ENCODE data around the gene CCDC187.
A peak's percentile ranks its signal among the peaks of the same experiment; 100 is the strongest.

CCDC187 gene

DNA sequence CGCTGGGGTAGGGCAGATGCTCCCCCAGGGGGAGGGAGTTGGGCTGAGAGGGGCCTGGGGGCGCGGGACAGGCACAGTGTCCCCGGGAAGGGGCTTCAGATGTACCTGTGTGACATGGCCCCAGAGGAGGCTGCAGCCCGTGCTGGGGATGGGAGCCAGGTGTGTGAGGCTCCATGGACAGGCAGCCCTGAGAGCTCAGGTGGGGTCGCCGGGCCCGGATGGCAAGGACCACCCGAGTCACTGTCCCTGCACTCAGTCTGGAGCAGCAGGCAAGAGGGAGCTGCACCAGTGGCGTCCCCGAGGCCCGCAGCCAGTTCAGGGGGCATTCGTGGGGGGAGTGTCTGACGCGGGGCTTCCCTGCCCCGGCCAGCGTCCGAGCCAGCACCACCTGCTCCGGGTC is 18.9 kb downstream of the CCDC187 start:
- TF ChIP-seq CTCF (conservative IDR thresholded peaks at IDR 0.05; ENCODE audit: low read depth, low read length) = no peak
- peaks cover 93% of the 10 kb centered on the region for H3K27me3 ChIP-seq (ENCODE audit: insufficient read depth, low read depth)

DNA sequence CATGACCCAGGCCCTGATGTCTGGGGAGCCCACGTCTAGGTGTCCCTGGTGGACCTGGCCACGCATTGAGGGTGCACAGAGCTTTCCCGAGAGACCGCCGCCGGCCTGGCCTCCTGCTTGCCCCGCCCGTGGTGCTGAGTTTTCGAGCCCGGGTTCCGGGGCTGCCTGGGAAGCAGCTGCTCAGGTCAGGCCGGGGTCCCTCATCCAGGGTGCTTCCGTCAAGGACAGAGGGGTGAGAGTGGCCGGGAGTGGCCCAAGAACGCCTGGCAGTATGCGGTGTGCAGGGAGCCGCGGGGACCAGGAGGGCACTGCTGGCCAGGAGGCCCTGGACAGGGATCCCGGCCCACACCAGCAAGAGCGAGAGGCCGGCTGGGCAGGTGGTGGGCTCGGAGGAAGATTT is 19.6 kb downstream of the CCDC187 start:
- H3K9ac ChIP-seq = no peak overlapping the region
- H3K79me2 ChIP-seq (ENCODE audit: insufficient read depth, low read depth) = no peaks in the 10 kb centered on the region
- H2AFZ ChIP-seq (ENCODE audit: low read depth) = no peak overlapping the region
- H3K27me3 ChIP-seq (ENCODE audit: insufficient read depth, low read depth) = peaks cover 93% of the 10 kb centered on the region
- TF ChIP-seq CTCF (conservative IDR thresholded peaks at IDR 0.05; ENCODE audit: low read depth, low read length) = no peak; the same call in 1 of the 2 replicates
- no peak overlapping the region for H3K4me3 ChIP-seq (IDR thresholded peaks at IDR 0.05; ENCODE audit: insufficient read depth, low read depth, low read length)
- H4K20me1 ChIP-seq (ENCODE audit: insufficient read depth) = no peaks in the 10 kb centered on the region
- no peak overlapping the region for H3K4me2 ChIP-seq
- H3K36me3 ChIP-seq (ENCODE audit: insufficient read depth) = no peaks in the 10 kb centered on the region
- peaks cover 15% of the 10 kb centered on the region for H3K4me1 ChIP-seq (ENCODE audit: low read depth, poor library complexity, severe bottlenecking)
- no peak overlapping the region for H3K27ac ChIP-seq

More for the DNA sequence above, 18.9 kb downstream of the CCDC187 start:
- H3K27ac ChIP-seq = no peak overlapping the region
- H2AFZ ChIP-seq (ENCODE audit: low read depth) = no peak overlapping the region
- no peak overlapping the region for H3K9ac ChIP-seq
- no peak overlapping the region for H3K4me3 ChIP-seq (IDR thresholded peaks at IDR 0.05; ENCODE audit: insufficient read depth, low read depth, low read length)
- H4K20me1 ChIP-seq (ENCODE audit: insufficient read depth) = no peaks in the 10 kb centered on the region
- H3K4me2 ChIP-seq = no peak overlapping the region
- H3K79me2 ChIP-seq (ENCODE audit: insufficient read depth, low read depth) = no peaks in the 10 kb centered on the region
- no peaks in the 10 kb centered on the region for H3K36me3 ChIP-seq (ENCODE audit: insufficient read depth)
- peaks cover 15% of the 10 kb centered on the region for H3K4me1 ChIP-seq (ENCODE audit: low read depth, poor library complexity, severe bottlenecking)

DNA sequence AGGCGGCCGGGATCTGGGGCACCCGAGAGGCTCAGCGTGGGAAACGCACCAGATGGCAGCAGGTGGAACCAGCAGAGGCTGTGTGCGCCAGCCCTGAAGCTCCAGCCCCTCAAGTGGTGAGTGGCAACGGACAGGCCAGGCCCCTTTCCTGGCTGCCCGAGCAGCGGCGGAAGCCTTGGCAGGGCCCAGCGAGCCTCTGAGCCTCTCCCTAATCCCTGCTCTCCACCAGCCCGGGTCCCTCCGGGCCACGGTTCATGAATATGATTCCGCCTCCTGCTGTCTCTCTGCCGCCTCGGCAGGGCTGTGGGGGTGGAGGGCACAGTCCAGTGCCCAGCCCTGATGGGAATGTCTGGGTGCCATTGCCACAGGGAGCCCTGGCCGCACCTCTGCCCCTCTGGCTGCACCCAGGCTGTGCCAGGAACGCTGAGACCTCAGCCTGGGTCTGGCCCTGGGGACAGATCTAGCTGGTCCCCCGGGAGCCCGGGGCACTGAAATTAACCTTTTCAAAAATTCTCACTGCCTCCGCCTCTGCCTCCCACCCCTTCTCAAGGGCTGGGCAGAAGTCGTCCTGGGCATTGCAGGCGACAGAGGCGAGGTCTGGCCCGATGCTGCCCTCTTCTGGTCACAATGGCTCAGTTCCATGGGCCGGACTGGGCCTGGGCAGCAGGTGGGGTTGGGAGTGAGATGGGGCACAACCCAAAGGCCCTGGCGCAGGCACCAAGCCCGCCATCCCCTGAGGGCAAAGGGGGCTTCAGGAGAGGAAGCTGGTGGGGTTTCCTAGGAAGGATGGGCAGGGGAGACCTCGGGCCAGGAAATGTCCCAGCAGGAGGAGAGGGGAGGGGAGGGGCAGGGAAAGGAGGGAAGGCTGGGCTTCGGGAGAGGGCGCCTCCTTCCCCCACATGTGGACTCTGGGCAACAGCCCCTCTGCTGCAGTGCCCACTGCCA is 20.3 kb downstream of the CCDC187 start:
- no peaks in the 10 kb centered on the region for H4K20me1 ChIP-seq (ENCODE audit: insufficient read depth)
- no peak overlapping the region for H3K9ac ChIP-seq
- peaks cover 93% of the 10 kb centered on the region for H3K27me3 ChIP-seq (ENCODE audit: insufficient read depth, low read depth)
- H3K4me1 ChIP-seq (ENCODE audit: low read depth, poor library complexity, severe bottlenecking) = peaks cover 15% of the 10 kb centered on the region
- no peaks in the 10 kb centered on the region for H3K36me3 ChIP-seq (ENCODE audit: insufficient read depth)
- peak; percentile 87 for TF ChIP-seq CTCF (conservative IDR thresholded peaks at IDR 0.05; ENCODE audit: low read depth, low read length)
- H3K4me3 ChIP-seq (IDR thresholded peaks at IDR 0.05; ENCODE audit: insufficient read depth, low read depth, low read length) = no peak overlapping the region
- H3K79me2 ChIP-seq (ENCODE audit: insufficient read depth, low read depth) = no peaks in the 10 kb centered on the region
- peak overlapping the region; percentile 70 for H3K4me2 ChIP-seq
- peak overlapping the region; percentile 39; the same call in 1 of the 2 replicates for H2AFZ ChIP-seq (ENCODE audit: low read depth)
- no peak overlapping the region for H3K27ac ChIP-seq

GRCh38 chr9:136282272-136282861 is 21.5 kb downstream of the CCDC187 start:
- no peaks in the 10 kb centered on the region for H3K36me3 ChIP-seq (ENCODE audit: insufficient read depth)
- H4K20me1 ChIP-seq (ENCODE audit: insufficient read depth) = no peaks in the 10 kb centered on the region
- no peak overlapping the region for H3K27ac ChIP-seq
- no peak overlapping the region for H3K9ac ChIP-seq
- H3K79me2 ChIP-seq (ENCODE audit: insufficient read depth, low read depth) = no peaks in the 10 kb centered on the region
- no peak overlapping the region for H2AFZ ChIP-seq (ENCODE audit: low read depth)
- peaks cover 92% of the 10 kb centered on the region for H3K27me3 ChIP-seq (ENCODE audit: insufficient read depth, low read depth)
- no peak overlapping the region for H3K4me2 ChIP-seq
- no peak overlapping the region for H3K4me3 ChIP-seq (IDR thresholded peaks at IDR 0.05; ENCODE audit: insufficient read depth, low read depth, low read length)
- peaks cover 15% of the 10 kb centered on the region for H3K4me1 ChIP-seq (ENCODE audit: low read depth, poor library complexity, severe bottlenecking)
- TF ChIP-seq CTCF (conservative IDR thresholded peaks at IDR 0.05; ENCODE audit: low read depth, low read length) = no peak
